Parathyroid adenoma (tissue), 2 donors: ENCODE data around the gene MARK4.
"Not testable (repeated sequence)": the region's sequence is repeated elsewhere in the genome, so short reads cannot be mapped to it uniquely, and the experiment has no call there.

Experiments used
- H2AFZ ChIP-seq: fragments of 300-600 bp; sonication (generic); one replicate; pipeline ENCODE4 v1.7.0; 2017; ENCODE audit warnings: antibody characterized with exemption, mild to moderate bottlenecking
- H3K27ac ChIP-seq: fragments of 300-600 bp; sonication (generic); one replicate; pipeline ENCODE4 v1.7.0; 2017
- H3K27me3 ChIP-seq: fragments of 300-600 bp; sonication (generic); one replicate; pipeline ENCODE4 v1.7.0; 2017; ENCODE audit warnings: low read length; ENCODE audit not compliant: control insufficient read depth, insufficient read depth
- H3K36me3 ChIP-seq: fragments of 300-600 bp; sonication (generic); one replicate; pipeline ENCODE4 v1.7.0; 2017; ENCODE audit warnings: low read length; ENCODE audit not compliant: control insufficient read depth, insufficient read depth
- H3K4me1 ChIP-seq: fragments of 300-600 bp; sonication (generic); one replicate; pipeline ENCODE4 v1.7.0; 2017; ENCODE audit warnings: control low read depth
- H3K4me2 ChIP-seq: fragments of 300-600 bp; sonication (generic); one replicate; pipeline ENCODE4 v1.7.0; 2017; ENCODE audit warnings: low read length
- H3K4me3 ChIP-seq: fragments of 300-600 bp; sonication (generic); one replicate; pipeline ENCODE4 v1.7.0; 2017; ENCODE audit warnings: low read depth, low read length
- H3K79me2 ChIP-seq: fragments of 300-600 bp; sonication (generic); one replicate; pipeline ENCODE4 v1.7.0; 2017; ENCODE audit warnings: control low read depth
- H3K9ac ChIP-seq: fragments of 300-600 bp; sonication (generic); one replicate; pipeline ENCODE4 v1.7.0; 2017; ENCODE audit warnings: mild to moderate bottlenecking
- H3K9me3 ChIP-seq: fragments of 300-600 bp; sonication (generic); one replicate; pipeline ENCODE4 v1.7.0; 2017; ENCODE audit warnings: low read length; ENCODE audit not compliant: control insufficient read depth
- TF ChIP-seq, protein P1 (sequence below): fragments of 300-600 bp; sonication (generic); IDR thresholded peaks from one replicate; pipeline ENCODE4 v1.7.0; 2017; ENCODE audit warnings: antibody characterized with exemption, mild to moderate bottlenecking
- donor health status: primary hyperparathyroidism.

Gene MARK4

DNA sequence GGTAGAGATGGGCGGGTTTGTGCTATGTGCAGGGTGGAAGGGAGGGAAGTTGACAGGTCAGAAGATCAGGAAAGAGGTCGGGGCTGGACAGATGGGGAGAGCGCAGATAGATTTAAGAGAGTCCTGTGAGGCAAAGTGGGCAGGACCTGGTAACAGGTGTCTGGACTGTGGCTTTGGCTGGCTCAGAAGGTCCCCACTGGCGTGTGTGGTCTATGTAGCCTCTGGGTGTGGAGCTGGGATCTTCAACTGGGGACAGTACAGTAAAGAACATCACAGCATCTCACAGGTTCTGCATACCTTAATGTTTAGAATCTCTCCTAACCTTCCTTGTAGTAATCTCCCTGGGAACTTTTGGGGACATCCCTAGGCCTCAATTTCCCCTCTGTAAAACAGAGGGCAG is 53.9 kb downstream of the MARK4 start:
- Histone ChIP-seq H3K27me3 (no peaks in the 10 kb centered on the region), H2AFZ (no peak overlapping the region), H3K4me3 (no peak overlapping the region), H3K4me2 (no peak overlapping the region), H3K9me3 (no peaks in the 10 kb centered on the region), H3K36me3 (no peaks in the 10 kb centered on the region), H3K79me2 (no peaks in the 10 kb centered on the region), H3K9ac (no peak overlapping the region), H3K27ac (no peak overlapping the region), H3K4me1 (no peaks in the 10 kb centered on the region)
- TF ChIP-seq, protein P1, sequence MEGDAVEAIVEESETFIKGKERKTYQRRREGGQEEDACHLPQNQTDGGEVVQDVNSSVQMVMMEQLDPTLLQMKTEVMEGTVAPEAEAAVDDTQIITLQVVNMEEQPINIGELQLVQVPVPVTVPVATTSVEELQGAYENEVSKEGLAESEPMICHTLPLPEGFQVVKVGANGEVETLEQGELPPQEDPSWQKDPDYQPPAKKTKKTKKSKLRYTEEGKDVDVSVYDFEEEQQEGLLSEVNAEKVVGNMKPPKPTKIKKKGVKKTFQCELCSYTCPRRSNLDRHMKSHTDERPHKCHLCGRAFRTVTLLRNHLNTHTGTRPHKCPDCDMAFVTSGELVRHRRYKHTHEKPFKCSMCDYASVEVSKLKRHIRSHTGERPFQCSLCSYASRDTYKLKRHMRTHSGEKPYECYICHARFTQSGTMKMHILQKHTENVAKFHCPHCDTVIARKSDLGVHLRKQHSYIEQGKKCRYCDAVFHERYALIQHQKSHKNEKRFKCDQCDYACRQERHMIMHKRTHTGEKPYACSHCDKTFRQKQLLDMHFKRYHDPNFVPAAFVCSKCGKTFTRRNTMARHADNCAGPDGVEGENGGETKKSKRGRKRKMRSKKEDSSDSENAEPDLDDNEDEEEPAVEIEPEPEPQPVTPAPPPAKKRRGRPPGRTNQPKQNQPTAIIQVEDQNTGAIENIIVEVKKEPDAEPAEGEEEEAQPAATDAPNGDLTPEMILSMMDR, result no peak

DNA sequence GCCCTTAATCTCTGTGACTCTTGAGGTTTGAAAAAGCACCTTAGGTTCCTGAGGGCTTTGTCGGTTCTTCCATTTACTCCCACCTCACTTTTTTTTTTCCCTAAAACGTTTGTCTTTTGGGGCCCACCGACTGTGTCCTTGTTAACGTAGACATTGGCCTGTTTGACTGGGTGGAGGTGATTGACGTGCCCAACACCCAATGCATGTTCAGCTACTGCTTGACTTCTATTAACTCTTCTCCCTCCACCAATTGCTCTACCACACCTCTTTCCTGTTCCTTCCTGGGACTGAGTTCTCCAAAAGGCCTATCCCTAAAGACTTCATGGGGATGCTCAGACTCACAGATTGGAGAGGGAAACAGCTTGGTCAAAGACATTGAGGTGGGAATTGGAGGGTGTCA is 54.4 kb downstream of the MARK4 start:
- Histone ChIP-seq H3K9ac (no peak overlapping the region), H3K27me3 (no peaks in the 10 kb centered on the region), H3K4me2 (no peak overlapping the region), H3K4me1 (no peaks in the 10 kb centered on the region), H3K79me2 (no peaks in the 10 kb centered on the region), H3K9me3 (no peaks in the 10 kb centered on the region), H2AFZ (no peak overlapping the region), H3K36me3 (no peaks in the 10 kb centered on the region), H3K4me3 (no peak overlapping the region), H3K27ac (no peak overlapping the region)
- TF ChIP-seq, protein P1, result no peak

DNA sequence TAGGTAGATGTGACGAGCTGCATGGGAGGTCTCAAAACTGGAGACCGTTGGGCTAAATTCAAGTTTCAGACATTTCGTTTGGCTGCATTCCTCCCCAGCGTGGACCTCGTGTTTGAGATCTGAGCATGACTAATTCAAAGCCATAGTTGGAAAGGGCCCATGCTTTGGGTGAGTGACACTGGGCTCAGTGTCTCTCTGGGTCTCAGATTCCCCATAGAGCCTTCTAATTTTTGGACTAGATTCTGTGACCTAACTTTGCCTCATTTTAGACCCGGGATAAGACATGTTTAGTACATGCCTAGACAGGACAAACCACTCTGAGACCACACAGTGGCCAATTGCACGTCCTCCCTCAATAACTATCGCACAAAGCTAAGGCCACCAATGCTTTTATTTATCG is 55.0 kb downstream of the MARK4 start:
- no peak overlapping the region for H3K4me3 ChIP-seq
- H3K79me2 ChIP-seq, result no peaks in the 10 kb centered on the region
- no peaks in the 10 kb centered on the region for H3K4me1 ChIP-seq
- H3K4me2 ChIP-seq, result no peak overlapping the region
- H3K36me3 ChIP-seq, result no peaks in the 10 kb centered on the region
- no peaks in the 10 kb centered on the region for H3K27me3 ChIP-seq
- TF ChIP-seq, protein P1, result no peak
- H3K9ac ChIP-seq, result no peak overlapping the region
- no peak overlapping the region for H3K27ac ChIP-seq
- no peaks in the 10 kb centered on the region for H3K9me3 ChIP-seq
- H2AFZ ChIP-seq, result no peak overlapping the region

DNA sequence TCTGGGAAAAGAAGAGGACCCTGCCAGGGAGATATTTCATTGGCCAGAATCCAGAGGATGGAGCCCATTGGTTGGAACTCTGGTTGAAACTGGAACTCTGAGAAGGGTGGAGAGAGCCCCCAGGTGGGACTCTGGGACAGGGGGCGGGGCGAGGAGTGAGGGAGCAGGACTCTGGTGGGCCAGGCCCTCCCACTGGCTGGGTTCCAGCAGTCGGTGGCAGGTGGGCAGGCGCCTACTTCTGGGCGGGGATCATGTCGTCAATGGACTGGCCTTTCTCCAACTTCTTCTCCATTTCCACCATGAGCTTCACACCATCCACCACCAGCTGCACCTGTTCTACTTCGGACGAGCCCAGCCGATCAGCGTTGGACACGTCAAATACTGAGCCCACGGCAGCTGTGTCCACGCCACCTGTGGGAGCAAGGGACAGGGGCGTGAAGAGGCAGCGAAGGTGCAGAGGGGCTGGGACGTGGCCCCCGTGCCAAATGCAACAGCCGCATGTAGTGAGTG is 55.5 kb downstream of the MARK4 start:
- no peaks in the 10 kb centered on the region for H3K9me3 ChIP-seq
- no peaks in the 10 kb centered on the region for H3K36me3 ChIP-seq
- H3K4me3 ChIP-seq, result no peak overlapping the region
- no peaks in the 10 kb centered on the region for H3K27me3 ChIP-seq
- no peak overlapping the region for H2AFZ ChIP-seq
- no peak overlapping the region for H3K4me2 ChIP-seq
- H3K79me2 ChIP-seq, result no peaks in the 10 kb centered on the region
- TF ChIP-seq, protein P1, result no peak
- no peak overlapping the region for H3K9ac ChIP-seq
- no peaks in the 10 kb centered on the region for H3K4me1 ChIP-seq
- no peak overlapping the region for H3K27ac ChIP-seq

DNA sequence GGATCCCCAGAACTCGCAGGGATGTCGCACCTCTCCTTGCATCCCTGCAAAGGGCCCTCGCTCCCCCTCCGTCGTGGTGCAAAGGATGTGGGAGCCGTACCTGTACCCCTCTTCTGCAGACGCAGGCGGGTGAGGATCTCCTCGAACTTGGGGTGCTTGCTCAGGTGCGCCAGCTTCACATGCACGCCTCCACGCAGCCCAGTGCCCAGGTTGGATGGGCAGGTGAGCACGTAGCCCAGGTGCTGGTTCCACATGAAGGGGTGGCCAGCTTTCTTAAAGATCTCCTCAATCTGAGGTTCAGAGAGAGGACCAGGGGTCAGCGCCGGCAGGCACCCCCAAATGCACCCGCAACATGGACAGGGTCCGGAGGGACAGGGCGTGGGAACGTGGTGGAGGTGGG is 56.3 kb downstream of the MARK4 start:
- H3K4me3 ChIP-seq, result no peak overlapping the region
- no peak overlapping the region for H3K9ac ChIP-seq
- TF ChIP-seq, protein P1, result no peak
- no peaks in the 10 kb centered on the region for H3K27me3 ChIP-seq
- H3K36me3 ChIP-seq, result no peaks in the 10 kb centered on the region
- no peak overlapping the region for H3K4me2 ChIP-seq
- no peaks in the 10 kb centered on the region for H3K79me2 ChIP-seq
- no peak overlapping the region for H3K27ac ChIP-seq
- no peak overlapping the region for H2AFZ ChIP-seq
- no peaks in the 10 kb centered on the region for H3K4me1 ChIP-seq
- H3K9me3 ChIP-seq, result no peaks in the 10 kb centered on the region

DNA sequence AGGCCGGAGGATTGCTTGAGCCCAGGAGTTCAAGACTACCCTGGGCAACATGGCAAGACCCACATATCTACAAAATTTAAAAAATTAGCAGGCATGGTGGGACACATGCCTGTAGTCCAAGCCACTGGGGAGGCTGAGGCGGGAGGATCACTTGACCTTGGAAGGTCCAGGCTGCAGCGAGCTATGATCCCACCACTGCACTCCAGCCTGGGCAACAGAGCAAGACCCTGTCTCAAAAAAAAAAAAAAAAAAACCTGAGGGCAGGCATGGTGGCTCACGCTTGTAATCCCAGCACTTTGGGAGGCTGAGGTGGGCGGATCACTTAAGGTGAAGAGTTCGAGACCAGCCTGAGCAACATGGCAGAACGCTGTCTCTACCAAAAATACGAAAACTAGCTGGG is 58.3 kb downstream of the MARK4 start:
- H3K27ac ChIP-seq, H3K79me2 ChIP-seq, H3K9me3 ChIP-seq, H3K4me1 ChIP-seq, H3K9ac ChIP-seq, H3K27me3 ChIP-seq, H3K4me3 ChIP-seq, H3K4me2 ChIP-seq, H2AFZ ChIP-seq, H3K36me3 ChIP-seq: not testable (repeated sequence)
